ENCODE results near the gene PITPNC1.

- TF ChIP-seq POLR2A (IDR thresholded peaks at IDR 0.05), result no peak
- TF ChIP-seq, protein P1, sequence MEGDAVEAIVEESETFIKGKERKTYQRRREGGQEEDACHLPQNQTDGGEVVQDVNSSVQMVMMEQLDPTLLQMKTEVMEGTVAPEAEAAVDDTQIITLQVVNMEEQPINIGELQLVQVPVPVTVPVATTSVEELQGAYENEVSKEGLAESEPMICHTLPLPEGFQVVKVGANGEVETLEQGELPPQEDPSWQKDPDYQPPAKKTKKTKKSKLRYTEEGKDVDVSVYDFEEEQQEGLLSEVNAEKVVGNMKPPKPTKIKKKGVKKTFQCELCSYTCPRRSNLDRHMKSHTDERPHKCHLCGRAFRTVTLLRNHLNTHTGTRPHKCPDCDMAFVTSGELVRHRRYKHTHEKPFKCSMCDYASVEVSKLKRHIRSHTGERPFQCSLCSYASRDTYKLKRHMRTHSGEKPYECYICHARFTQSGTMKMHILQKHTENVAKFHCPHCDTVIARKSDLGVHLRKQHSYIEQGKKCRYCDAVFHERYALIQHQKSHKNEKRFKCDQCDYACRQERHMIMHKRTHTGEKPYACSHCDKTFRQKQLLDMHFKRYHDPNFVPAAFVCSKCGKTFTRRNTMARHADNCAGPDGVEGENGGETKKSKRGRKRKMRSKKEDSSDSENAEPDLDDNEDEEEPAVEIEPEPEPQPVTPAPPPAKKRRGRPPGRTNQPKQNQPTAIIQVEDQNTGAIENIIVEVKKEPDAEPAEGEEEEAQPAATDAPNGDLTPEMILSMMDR (IDR thresholded peaks at IDR 0.05), result no peak
These were observed 690 bp downstream of the PITPNC1 start for GRCh38 chr17:67377488-67378453.
